ENCODE data around the gene ADGRV1.

- TF ChIP-seq CTCF (IDR thresholded peaks at IDR 0.05) (no peak), POLR2A (IDR thresholded peaks at IDR 0.05) (no peak)
Observed at GRCh38 chr5:90571147-90571773, 12.7 kb downstream of the ADGRV1 start.
